Breast epithelium (tissue), 4 donors: Measurements from ENCODE around the gene GRB14. TPM values are rescaled to one million over a fixed set of nuclear protein-coding genes. Genes with fewer than 3 reads are reported as not detected.

Experiments used
- DNase-seq, 2 donors: peaks; one replicate each; pipeline ENCODE4 v3.0.0-alpha.2; 2019; ENCODE audit warnings: low spot score in 2 of 2
- H3K27ac ChIP-seq, 2 donors: fragments of 200-600 bp; sonication (generic) in 1 of 2; one replicate each; pipeline ENCODE4 v1.5.1; 2016 to 2019; ENCODE audit warnings: mild to moderate bottlenecking in 1 of 2
- H3K27me3 ChIP-seq, 2 donors: fragments of 200-600 bp; sonication (generic) in 1 of 2; one replicate each; pipeline versions ENCODE4 v1.5.1 to v1.6.0; 2017 to 2019; ENCODE audit warnings: control low read depth in 1 of 2, mild to moderate bottlenecking in 1 of 2
- H3K36me3 ChIP-seq: fragments of 200-600 bp; one replicate; pipeline ENCODE4 v1.5.1; 2019
- H3K4me1 ChIP-seq, 2 donors: fragments of 200-600 bp; sonication (generic); one replicate each; pipeline ENCODE4 v1.5.1; 2016 to 2019; ENCODE audit warnings: control low read depth in 1 of 2
- H3K4me3 ChIP-seq, 3 donors: fragments of 200-600 bp; sonication (generic); 1 replicate in 2 of 3; 2 replicates in 1 of 3; pipeline ENCODE4 v1.5.1; 2016 to 2019; ENCODE audit warnings: mild to moderate bottlenecking in 3 of 3, moderate library complexity in 2 of 3
- H3K9me3 ChIP-seq, 2 donors: fragments of 200-600 bp; sonication (generic) in 1 of 2; one replicate each; pipeline ENCODE4 v1.5.1; 2016 to 2019; ENCODE audit warnings: control low read depth in 1 of 2
- POLR2A ChIP-seq: fragments of 450-650 bp; IDR thresholded peaks from one replicate; pipeline ENCODE4 v1.6.1; 2016; ENCODE audit warnings: antibody characterized with exemption, mild to moderate bottlenecking, moderate library complexity
- POLR2AphosphoS5 ChIP-seq, 3 donors: sonication (generic); formaldehyde crosslinking; IDR thresholded peaks; one replicate each; pipeline ENCODE4 v1.6.1; 2017; ENCODE audit warnings: antibody characterized with exemption in 3 of 3
- intact Hi-C: fragments of 100-400 bp; cut with DNase I; formaldehyde crosslinking; loops from one replicate; pipeline ENCODE4 v1.15.1; 2023; ENCODE audit warnings: low total_unique reads
- total RNA-seq, 3 donors: library from RNA; depleted of rRNA; stranded (reverse); fragments of >200 nt; gene quantifications; one replicate each; pipeline ENCODE4 v1.1.0, GENCODE V29; 2016
- TF ChIP-seq, protein P1 (sequence below), 3 donors: fragments of 450-650 bp; IDR thresholded peaks; one replicate each; pipeline ENCODE4 v1.5.1; 2016 to 2017; ENCODE audit warnings: antibody characterized with exemption in 3 of 3, mild to moderate bottlenecking in 3 of 3, moderate library complexity in 3 of 3

Gene GRB14
- total RNA-seq, 3 donors from 2014 or later: 2.5 to 13.1 (median 4.6) TPM

DNA sequence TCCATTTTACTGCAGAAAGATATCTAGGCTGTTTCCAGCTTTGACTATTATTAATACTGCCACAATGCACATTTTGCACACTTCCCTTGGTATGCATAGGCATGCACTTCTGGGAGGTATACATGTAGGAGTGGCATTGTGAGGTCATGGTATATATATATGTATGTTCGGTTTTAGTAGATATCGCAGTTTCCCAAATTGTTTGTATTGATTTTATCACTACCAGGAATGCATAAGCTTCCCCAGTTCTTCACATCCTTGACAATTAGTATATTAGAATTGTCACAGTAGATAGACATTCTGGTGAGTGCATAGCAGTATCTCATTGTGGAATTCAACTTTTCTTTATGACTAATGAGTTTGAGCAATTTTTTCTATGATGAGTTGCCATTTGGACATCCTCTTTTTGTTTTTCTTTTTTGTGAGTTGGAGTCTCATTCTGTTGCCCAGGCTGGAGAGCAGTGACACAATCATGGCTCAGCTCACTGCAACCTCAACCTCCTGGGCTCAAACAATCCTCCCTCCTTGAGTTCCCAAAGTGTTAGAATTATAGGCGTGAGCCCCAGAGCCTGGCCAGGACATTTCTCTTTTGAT lies 4.2 kb upstream of the GRB14 start:
- Histone ChIP-seq H3K4me1 (no peaks in the 10 kb centered on the region), H3K27ac (no peak overlapping the region), H3K36me3 (no peaks in the 10 kb centered on the region), H3K27me3 (peaks cover 0 to 4% of the 10 kb centered on the region in 2 donors), H3K4me3 (no peak overlapping the region), H3K9me3 (no peaks in the 10 kb centered on the region)
- no peak for DNase-seq
- intact Hi-C loops: no loop called here
- TF ChIP-seq POLR2AphosphoS5 (IDR thresholded peaks at IDR 0.05) (no peak), POLR2A (no peak)
- TF ChIP-seq, protein P1, sequence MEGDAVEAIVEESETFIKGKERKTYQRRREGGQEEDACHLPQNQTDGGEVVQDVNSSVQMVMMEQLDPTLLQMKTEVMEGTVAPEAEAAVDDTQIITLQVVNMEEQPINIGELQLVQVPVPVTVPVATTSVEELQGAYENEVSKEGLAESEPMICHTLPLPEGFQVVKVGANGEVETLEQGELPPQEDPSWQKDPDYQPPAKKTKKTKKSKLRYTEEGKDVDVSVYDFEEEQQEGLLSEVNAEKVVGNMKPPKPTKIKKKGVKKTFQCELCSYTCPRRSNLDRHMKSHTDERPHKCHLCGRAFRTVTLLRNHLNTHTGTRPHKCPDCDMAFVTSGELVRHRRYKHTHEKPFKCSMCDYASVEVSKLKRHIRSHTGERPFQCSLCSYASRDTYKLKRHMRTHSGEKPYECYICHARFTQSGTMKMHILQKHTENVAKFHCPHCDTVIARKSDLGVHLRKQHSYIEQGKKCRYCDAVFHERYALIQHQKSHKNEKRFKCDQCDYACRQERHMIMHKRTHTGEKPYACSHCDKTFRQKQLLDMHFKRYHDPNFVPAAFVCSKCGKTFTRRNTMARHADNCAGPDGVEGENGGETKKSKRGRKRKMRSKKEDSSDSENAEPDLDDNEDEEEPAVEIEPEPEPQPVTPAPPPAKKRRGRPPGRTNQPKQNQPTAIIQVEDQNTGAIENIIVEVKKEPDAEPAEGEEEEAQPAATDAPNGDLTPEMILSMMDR (IDR thresholded peaks at IDR 0.05): no peak

DNA sequence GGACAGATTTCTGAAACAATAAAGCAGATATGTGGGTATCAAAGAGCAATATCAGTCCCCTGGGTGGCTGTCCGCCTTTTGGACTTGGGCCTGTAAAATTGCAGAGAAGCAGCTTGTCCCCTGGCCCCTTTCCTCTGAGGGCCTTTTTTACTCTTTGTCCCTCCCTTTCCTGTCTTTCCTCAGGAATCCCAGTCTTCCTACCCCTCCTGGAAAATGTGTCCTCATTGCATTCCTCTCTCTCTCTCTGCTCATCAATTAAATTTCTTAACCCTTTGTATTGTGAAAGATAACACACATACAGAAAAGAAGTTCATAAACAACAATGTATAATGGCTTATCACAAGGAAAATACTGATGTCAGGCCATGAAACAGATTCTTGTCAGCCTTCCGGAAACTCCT lies 3.0 kb upstream of the GRB14 start:
- Histone ChIP-seq H3K36me3 (no peaks in the 10 kb centered on the region), H3K27ac (no peak overlapping the region), H3K4me1 (no peaks in the 10 kb centered on the region), H3K9me3 (no peaks in the 10 kb centered on the region), H3K4me3 (no peak overlapping the region), H3K27me3 (peaks cover 0 to 4% of the 10 kb centered on the region in 2 donors)
- DNase-seq: no peak
- intact Hi-C loops: no loop called here
- TF ChIP-seq POLR2AphosphoS5 (IDR thresholded peaks at IDR 0.05) (no peak), POLR2A (no peak)
- TF ChIP-seq, protein P1 (IDR thresholded peaks at IDR 0.05): no peak

DNA sequence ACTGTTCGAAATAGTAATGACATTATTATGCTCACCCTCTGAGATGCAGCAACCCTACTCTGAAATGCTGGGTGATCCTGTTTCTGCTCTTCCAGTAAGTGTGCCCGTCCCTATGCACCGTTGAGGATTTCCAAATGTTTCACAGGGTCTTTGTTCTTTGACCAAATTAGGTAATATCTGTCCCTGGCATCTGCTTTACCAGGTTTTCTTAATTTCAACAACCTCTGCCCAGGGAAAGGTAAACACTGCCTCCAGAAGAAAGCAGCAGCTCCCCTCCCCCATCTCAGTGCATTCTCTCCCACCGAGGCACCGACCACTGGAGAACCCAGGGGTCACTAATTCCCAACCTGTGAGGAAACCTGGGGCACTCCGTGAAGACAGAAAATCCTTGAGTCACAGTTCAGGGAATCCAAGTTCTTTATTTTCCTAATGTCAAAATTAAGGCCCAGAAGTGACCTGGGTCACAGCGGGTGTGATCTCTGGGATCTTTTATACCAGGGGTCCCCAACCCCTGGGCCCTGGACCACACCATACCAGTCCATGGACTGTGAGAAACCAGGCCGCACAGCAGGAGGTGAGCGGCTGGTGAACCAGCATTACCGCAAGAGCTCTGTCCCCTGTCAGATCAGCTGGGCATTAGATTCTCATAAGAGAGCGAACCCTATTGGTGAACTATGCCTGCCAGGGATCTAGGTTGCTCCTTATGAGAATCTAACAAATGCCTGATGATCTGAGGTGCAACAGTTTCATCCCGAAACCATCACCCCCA lies 1.2 kb upstream of the GRB14 start:
- H3K4me1 ChIP-seq: no peaks in the 10 kb centered on the region
- no peak overlapping the region for H3K27ac ChIP-seq
- no peaks in the 10 kb centered on the region for H3K36me3 ChIP-seq
- no peak overlapping the region for H3K4me3 ChIP-seq
- H3K27me3 ChIP-seq: peaks cover 0 to 4% of the 10 kb centered on the region in 2 donors
- no peaks in the 10 kb centered on the region for H3K9me3 ChIP-seq
- no peak for DNase-seq
- TF ChIP-seq POLR2A (no peak), POLR2AphosphoS5 (IDR thresholded peaks at IDR 0.05) (no peak)
- TF ChIP-seq, protein P1 (IDR thresholded peaks at IDR 0.05): no peak
- intact Hi-C loops: no loop called here

DNA sequence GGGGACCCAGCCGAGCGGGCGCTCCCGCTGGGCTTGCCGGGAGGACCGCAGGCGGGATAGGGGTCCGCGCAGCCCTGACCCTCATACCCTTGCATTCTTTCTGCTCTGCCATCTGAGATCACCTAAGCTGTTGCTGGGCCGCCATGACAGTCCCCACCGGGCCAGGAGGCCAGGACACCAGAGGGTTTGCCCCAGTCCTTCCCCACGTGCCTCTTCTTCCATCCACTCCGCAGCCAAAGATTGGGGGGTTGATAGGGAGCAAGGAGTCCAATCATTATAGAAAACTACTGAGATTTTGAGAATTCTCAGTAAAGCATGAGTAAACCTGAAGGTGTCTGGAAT lies 453 bp upstream of the GRB14 start:
- TF ChIP-seq POLR2A (no peak), POLR2AphosphoS5 (IDR thresholded peaks at IDR 0.05) (no peak)
- TF ChIP-seq, protein P1 (IDR thresholded peaks at IDR 0.05): no peak
- Histone ChIP-seq H3K4me3 (peak overlapping the region; percentile 54 to 80 (median 66)), H3K4me1 (no peaks in the 10 kb centered on the region), H3K36me3 (no peaks in the 10 kb centered on the region), H3K27ac (peak overlapping the region in 1 of 2 donors; percentile 13), H3K27me3 (peaks cover 0 to 4% of the 10 kb centered on the region in 2 donors), H3K9me3 (no peaks in the 10 kb centered on the region)
- DNase-seq: no peak
- intact Hi-C loops: no loop called here

DNA sequence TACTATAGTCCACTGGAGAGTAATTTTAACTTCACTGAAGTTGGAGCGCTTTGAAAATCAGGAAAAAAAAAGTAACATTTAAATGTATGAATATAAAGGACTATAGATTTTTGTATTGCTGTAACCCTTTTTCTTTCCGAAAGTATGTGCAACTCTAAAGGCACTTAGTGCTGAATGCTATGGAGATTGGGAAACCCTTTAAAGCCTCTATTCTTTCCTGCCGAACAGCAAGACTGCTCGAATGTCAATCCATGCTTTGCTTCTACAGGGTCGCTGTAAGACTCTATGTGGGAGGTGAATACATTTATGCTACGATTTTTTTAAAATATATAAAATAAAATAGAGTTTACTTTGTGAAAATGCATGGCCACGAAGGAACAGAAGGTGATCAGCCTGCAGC lies 825 bp downstream of the GRB14 start:
- no peaks in the 10 kb centered on the region for H3K36me3 ChIP-seq
- H3K4me1 ChIP-seq: no peaks in the 10 kb centered on the region
- H3K27ac ChIP-seq: no peak overlapping the region
- H3K27me3 ChIP-seq: peaks cover 0 to 4% of the 10 kb centered on the region in 2 donors
- no peaks in the 10 kb centered on the region for H3K9me3 ChIP-seq
- TF ChIP-seq POLR2A: no peak
- TF ChIP-seq, protein P1 (IDR thresholded peaks at IDR 0.05): no peak
- intact Hi-C loops: no loop called here
- DNase-seq: no peak
- peak overlapping the region; percentile 54 to 80 (median 66) for H3K4me3 ChIP-seq
